HG03064 (cell line): ENCODE data around the gene MINDY4.
"Not testable (repeated sequence)": the region's sequence is repeated elsewhere in the genome, so short reads cannot be mapped to it uniquely, and the experiment has no call there.

ENCODE experiments used
- ATAC-seq: cut with Tn5 transposase; IDR thresholded peaks from one replicate; pipeline ENCODE4 v1.9.1; 2021; ENCODE audit warnings: low read depth; ENCODE audit not compliant: unreplicated experiment

The MINDY4 gene

DNA sequence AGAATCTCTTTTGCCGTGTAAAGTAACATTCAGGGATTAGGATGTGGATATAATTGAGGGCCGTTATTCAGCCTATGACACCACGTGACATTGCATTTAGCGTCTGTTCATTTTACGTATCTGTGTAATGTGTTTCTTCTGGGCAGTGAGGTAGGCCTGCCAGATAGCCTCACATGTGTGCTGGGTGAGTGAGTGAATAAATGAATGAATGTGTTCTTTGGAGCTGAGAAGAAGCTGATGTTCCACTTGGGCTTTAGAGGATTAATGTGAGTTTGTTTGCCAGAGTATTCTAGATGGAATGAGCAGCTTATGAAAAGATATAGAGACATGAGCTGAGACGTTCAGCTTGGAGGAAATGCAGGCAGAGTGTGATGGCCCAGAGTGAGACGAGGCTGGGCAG is 55.0 kb downstream of the MINDY4 start:
- no peak for ATAC-seq

GRCh38 chr7:30828591-30828990 is 57.4 kb downstream of the MINDY4 start:
- ATAC-seq = no peak

DNA sequence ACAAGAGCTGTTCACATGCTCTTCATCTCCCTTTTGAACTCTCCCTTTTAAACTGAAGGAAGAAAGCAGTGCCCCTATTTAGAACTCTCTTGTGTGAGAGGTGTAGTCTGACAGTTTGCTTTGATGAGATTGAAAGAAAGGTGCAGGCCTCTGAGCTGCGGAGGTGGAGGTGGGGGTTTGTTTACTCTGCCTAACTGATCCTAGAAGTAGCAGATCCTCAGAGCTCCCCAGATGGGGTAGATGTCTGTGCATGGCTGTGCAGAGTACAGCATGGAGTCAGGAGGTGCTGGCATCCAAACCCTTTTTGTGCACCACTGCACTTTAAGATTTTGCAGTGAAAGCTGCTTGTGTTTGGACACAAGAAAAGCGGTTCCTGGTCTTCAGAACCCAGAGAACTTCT is 58.3 kb downstream of the MINDY4 start:
- ATAC-seq = no peak

- ATAC-seq = no peak
These were observed 60.0 kb downstream of the MINDY4 start for GRCh38 chr7:30831227-30831626.

GRCh38 chr7:30831936-30832335 is 60.7 kb downstream of the MINDY4 start:
- ATAC-seq = no peak

DNA sequence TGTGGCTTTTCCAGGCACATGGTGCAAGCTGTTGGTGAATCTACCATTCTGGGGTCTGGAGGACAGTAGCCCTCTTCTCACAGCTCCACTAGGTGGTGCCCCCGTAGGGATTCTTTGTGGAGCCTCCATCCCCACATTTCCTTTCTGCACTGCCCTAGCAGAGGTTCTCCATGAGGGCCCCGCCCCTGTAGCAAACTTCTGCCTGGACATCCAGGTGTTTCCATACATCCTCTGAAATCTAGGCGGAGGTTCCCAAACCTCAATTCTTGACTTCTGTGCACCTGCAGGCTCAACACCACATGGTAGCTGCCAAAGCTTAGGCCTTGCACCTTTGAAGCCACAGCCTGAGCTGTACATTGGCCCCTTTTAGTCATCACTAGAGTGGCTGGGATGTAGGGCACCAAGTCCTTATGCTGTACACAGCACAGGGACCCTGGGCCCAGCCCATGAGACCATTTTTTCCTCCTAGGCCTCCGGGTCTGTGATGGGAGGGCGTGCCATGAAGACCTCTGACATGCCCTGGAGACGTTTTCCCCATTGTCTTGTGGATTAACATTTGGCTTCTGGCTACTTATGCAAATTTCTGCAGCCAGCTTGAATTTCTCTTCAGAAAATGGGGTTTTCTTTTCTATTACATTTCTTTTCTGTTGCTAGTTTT is 62.9 kb downstream of the MINDY4 start:
- ATAC-seq = not testable (repeated sequence)

- no peak for ATAC-seq
These were observed 64.2 kb downstream of the MINDY4 start for GRCh38 chr7:30835396-30835915.

- no peak for ATAC-seq
These were observed 65.8 kb downstream of the MINDY4 start for GRCh38 chr7:30836991-30837390.

DNA sequence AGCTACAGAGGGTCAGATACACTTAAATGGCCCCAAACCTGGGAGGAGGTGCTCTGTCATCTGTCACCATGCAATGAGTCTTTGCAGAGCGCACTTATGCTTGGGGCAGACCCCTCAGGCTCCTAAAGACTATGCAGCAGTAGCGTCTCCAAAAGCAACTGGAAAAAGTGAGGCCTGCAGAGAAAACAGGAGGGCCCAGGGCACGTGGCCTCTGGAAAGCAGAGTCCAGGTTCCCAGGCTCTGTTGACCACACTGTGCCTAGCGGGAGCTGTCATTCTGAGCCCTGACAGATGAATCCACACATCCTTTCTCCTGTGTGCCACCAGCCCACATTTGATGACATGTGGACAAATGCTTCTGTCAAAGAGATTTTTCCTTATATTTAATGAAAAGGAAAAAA is 66.4 kb downstream of the MINDY4 start:
- ATAC-seq = no peak

- ATAC-seq = no peak
These were observed 66.8 kb downstream of the MINDY4 start for GRCh38 chr7:30838008-30838407.

DNA sequence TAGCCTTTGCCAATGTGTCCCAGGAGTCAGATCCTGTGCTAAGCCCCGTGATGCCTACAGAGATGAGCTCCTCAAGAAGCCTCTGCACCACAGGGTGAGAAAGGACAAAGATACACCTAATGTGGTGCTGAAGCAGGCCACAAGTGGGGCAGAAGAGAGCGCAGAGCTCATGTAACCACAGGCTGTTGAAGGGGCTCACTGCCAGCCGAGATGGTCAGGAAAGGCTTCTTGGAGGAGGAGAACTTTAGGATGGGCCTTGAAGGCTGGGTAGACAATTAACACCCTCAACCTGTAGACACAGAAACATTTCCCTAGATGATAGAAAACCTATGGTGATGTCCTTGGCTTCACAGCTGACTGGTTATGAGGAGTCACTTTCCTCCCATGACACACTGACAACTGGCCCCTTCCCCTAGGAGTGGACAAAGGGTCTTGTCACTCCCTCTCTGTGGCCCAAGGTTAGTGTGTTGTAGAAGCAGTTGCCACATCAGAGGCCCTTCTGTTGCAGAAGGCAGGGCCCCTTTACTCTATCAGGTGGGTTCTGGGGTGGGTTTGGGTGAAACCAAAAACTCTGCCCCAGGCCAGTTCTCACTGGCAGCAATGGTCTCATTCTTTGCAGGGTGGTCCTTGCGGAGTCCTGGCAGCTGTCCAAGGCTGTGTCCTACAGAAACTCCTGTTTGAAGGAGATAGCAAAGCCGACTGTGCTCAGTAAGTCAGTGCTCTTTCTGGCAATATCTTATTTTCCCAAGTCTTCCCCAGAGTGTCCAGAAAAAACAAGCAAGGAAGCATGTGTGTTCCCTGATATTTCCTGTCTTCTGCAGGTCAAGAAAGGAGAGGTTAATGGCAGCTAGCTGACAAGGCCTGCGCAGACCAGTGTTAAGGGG is 69.2 kb downstream of the MINDY4 start:
- no peak for ATAC-seq

GRCh38 chr7:30841025-30841735 is 70.0 kb downstream of the MINDY4 start:
- no peak for ATAC-seq

DNA sequence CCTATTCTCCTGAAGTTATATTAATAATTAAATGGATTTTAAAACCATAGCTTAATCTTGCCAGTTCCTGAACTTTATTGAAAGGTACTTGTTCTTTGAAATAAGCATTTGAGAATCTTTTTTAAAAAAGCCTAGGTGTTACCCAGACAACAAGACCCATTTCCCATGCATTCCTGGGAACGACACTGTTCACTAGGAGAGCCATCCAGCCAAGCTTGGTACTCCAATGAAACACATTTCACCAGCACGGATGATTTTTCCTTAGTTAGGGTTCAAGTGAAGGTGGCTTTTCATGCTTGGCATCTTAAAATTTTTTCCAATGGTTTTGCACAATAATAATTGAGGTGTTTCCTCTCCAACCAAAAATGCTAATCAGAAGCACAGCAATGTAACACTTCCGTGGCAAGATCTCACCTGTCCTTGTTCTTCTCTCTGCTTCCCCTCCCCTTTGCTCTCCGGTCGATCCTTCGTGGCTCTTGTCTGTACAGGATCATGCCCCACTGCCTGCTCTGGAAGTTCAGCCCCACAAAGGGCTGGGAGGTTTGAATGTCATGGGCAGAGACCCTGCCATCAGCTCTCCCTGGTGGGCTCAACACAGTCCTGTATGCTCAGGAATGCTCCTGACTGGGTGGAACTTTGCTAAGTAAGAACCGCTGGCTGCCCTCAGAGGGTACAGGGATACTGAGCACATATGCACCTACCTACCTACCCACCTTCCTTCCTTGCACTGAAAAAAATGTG is 70.8 kb downstream of the MINDY4 start:
- ATAC-seq = no peak

DNA sequence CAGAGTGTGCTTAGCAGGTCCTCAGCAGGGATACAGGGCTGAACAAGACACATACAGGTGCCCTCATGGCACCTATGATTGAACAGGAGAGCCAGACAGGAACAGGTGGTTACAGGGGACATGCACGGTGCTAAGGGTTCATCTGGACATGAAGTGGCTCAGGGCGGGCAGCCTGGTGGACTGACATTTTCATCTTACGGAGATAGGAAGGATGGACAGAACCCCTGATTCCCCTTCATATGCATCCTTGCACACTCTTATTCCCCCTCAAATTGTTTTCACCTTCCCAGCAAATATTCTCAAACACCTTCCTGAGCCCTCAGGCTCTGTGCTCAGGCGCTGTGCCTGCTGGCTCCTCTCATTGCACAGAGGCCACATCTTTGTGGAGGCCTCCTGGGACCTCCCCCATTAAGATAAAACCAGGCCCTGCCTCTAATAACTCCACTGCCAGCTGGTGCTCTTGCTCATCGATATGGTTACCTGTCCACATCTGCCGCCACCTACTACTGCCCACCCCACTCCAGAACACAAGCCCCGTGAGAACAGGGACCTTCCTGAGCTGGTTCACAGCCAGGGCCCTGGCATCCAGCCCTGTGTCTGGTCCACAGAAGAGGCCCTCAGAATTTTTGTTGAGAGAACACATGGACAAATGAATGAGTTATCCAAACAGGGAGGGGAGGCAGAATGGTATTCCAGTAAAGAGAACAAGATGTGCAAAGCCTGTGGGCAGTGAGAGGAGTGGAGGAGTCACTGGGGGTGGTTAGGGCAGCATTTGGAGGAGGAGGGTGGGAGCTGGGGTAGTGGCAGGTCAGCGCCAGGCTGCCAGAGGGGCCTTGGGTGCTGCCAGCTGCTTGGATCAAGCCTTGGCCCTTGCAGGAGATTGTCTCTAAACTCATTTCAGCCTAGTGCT is 71.6 kb downstream of the MINDY4 start:
- no peak for ATAC-seq

DNA sequence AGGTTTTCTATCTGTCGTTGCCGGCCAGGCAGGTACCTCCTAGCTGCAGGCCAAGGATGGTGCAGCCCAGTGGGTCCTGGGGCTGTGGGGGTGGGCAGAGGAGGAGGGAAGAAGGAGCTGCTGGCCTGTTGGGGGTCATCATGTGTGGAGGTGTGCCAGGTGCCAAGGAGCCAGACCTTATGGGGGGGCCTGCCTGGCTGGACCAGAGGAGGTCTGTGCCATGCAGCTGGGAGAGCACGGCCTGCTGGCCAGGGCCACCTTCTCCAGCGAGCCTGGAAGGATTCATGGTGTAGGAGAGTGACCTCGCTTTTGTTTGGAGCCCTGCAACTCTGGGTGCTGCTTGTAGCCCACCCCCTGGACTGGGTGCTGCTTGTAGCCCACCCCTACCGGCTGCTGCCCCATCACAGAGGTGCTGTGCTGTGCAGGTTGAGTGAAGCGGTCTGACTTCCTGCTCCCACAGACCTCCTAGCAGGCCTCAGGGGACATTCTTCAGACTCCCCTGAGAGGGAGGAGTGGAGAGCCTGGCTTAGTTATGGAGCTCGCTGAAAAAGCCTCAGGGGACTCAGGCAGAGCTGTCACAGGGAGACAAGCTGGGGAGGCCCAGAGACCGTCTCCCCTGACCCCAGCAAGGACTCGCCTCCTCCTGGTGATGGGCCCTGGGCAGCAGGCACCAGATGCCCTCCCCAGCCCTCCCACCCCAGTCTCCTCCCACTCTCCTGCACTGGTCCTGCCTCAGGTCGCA is 72.7 kb downstream of the MINDY4 start:
- no peak for ATAC-seq

DNA sequence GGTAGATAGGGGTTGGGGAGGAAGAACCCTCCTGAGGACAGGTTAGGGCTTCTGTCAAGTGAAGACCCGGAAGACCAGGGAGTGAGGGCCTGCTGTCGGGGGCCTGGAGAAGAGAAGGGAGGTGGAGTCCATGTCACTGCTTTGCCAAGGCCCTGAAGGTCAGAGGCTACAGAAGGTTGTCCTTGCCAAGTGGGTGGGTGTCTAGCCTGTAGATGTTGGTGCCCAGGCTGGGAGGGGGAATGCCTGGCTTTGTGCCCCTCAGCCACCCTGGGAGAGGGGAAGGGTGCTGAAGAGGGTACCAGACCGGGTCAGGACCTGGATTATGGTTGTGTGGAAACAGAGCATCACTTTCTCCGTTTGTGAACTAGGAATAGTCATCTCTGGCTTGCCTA is 73.3 kb downstream of the MINDY4 start:
- no peak for ATAC-seq

DNA sequence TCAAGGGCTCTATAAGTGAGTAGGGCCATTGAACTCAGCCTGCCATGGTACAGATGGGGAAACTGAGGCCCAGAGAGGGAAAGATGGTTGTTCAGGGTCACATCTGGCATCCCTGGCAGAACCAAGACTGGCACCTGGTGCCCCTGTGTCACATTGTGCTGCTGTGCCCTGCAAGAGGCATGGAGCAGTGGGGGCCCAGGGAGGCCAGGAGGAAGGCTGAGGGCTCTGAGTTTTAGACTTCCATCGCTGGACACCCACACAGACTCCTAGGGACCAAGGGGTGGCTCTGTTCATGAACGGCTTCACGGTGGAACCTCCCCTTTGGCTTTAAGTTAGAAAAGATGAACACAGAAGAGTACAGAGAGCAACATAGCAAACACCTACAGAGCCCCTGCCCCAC is 73.7 kb downstream of the MINDY4 start:
- ATAC-seq = no peak

DNA sequence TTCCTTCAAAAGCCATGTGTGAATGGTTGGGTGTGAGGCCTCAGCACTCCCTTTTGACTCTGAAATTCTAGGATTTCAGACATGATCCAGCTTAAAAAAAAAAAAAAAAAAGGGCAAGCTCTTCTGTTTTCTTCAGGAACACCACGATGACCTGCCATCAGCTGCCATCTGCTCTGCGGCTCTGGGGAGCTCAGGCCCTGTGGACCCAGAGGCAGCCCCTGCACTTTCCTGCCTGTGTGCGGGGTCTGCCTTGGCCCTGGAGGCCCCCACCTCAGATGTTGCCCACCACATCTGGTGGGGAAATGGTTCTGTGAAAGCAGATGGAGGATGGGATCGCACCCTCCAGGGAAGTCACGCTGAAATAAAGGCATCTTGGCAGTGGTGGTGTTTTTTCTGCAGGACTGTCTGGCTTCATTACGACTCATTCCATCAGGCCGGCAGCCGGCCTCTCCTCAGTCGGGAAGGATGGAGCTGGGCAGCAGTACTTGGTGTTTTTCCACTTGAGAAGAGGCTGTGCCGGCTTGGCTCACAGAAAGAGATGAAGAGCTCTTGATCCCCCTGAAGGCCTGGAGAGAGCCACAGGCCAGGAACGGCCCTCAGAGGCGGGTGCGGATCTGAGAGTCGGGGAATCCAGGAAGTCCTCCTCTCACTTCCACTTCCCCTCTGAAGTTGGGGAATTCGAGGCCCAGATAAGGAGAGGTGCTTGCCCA is 74.4 kb downstream of the MINDY4 start:
- ATAC-seq = no peak
